ENCODE measurements around the gene BTG4.

- TF ChIP-seq CTCF (IDR thresholded peaks at IDR 0.05; ENCODE audit: low read depth, low read length) (no peak), EZH2phosphoT487 (IDR thresholded peaks at IDR 0.05; ENCODE audit: low read depth) (no peak)
Measured at GRCh38 chr11:111535281-111535680, 23.1 kb upstream of the BTG4 start.
